HepG2 (cell line): ENCODE data around the gene LAMC3.

Source experiments
- POLR2A ChIP-seq, 2 experiments: IDR thresholded peaks; 2 replicates each; pipeline ENCODE4 v1.6.1; 2011; ENCODE audit warnings: low read depth in 2 of 2, low read length in 2 of 2, mild to moderate bottlenecking in 1 of 2, moderate library complexity in 1 of 2; ENCODE audit not compliant: insufficient read depth in 1 of 2
- POLR2AphosphoS5 ChIP-seq: IDR thresholded peaks from 2 replicates; pipeline ENCODE4 v1.6.1; 2012; ENCODE audit warnings: low read depth, low read length
- RAD51 ChIP-seq: fragments of 450-650 bp; IDR thresholded peaks from 2 replicates; pipeline ENCODE4 v1.6.1; 2016; ENCODE audit warnings: borderline replicate concordance
- TF ChIP-seq, protein P1 (sequence below): IDR thresholded peaks from 2 replicates; pipeline ENCODE4 v1.6.1; 2016; ENCODE audit warnings: low read depth, missing genetic modification reagents, missing compliant biosample characterization
- TF ChIP-seq, protein P2 (sequence below): sonication (generic); formaldehyde crosslinking; IDR thresholded peaks from 2 replicates; pipeline ENCODE4 v1.8.0; 2022; ENCODE audit warnings: missing genetic modification reagents, mild to moderate bottlenecking, borderline replicate concordance

DNA sequence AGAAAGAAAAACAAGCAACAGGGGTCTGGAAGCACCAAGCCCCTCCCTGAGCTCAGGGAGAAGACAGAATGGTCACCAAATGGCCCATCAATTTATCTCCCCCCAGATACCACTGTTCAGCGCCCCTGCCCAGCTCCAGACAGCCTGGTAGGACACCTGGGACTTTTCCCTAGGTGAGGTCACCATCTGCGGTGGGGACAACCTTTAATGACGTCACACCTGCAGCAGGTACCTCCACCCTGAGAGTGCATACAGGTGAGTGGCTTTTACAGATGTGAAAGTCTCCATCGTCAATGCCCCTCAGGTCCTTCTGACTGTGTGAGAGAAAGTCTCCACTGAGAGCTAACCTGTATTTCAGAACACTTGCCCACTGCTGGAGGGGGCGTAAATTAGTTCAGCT lies 34.3 kb upstream of the LAMC3 start:
- TF ChIP-seq RAD51 (no peak), POLR2AphosphoS5 (no peak), POLR2A (IDR thresholded peaks at IDR 0.05; ENCODE audit: insufficient read depth in 1 of 2, low read depth in 2 of 2, low read length in 2 of 2) (no peak)
- TF ChIP-seq, protein P1, sequence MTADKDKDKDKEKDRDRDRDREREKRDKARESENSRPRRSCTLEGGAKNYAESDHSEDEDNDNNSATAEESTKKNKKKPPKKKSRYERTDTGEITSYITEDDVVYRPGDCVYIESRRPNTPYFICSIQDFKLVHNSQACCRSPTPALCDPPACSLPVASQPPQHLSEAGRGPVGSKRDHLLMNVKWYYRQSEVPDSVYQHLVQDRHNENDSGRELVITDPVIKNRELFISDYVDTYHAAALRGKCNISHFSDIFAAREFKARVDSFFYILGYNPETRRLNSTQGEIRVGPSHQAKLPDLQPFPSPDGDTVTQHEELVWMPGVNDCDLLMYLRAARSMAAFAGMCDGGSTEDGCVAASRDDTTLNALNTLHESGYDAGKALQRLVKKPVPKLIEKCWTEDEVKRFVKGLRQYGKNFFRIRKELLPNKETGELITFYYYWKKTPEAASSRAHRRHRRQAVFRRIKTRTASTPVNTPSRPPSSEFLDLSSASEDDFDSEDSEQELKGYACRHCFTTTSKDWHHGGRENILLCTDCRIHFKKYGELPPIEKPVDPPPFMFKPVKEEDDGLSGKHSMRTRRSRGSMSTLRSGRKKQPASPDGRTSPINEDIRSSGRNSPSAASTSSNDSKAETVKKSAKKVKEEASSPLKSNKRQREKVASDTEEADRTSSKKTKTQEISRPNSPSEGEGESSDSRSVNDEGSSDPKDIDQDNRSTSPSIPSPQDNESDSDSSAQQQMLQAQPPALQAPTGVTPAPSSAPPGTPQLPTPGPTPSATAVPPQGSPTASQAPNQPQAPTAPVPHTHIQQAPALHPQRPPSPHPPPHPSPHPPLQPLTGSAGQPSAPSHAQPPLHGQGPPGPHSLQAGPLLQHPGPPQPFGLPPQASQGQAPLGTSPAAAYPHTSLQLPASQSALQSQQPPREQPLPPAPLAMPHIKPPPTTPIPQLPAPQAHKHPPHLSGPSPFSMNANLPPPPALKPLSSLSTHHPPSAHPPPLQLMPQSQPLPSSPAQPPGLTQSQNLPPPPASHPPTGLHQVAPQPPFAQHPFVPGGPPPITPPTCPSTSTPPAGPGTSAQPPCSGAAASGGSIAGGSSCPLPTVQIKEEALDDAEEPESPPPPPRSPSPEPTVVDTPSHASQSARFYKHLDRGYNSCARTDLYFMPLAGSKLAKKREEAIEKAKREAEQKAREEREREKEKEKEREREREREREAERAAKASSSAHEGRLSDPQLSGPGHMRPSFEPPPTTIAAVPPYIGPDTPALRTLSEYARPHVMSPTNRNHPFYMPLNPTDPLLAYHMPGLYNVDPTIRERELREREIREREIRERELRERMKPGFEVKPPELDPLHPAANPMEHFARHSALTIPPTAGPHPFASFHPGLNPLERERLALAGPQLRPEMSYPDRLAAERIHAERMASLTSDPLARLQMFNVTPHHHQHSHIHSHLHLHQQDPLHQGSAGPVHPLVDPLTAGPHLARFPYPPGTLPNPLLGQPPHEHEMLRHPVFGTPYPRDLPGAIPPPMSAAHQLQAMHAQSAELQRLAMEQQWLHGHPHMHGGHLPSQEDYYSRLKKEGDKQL (CRISPR knock-in tag) = no peak
- TF ChIP-seq, protein P2, sequence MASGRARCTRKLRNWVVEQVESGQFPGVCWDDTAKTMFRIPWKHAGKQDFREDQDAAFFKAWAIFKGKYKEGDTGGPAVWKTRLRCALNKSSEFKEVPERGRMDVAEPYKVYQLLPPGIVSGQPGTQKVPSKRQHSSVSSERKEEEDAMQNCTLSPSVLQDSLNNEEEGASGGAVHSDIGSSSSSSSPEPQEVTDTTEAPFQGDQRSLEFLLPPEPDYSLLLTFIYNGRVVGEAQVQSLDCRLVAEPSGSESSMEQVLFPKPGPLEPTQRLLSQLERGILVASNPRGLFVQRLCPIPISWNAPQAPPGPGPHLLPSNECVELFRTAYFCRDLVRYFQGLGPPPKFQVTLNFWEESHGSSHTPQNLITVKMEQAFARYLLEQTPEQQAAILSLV (CRISPR knock-in tag) = no peak
